ENCODE results near the gene GNAQ. TPM values are rescaled to one million over a fixed set of nuclear protein-coding genes. Genes with fewer than 3 reads are reported as not detected.

Gene GNAQ
- polyA plus RNA-seq, 2 of the 4 experiments (the other 2 are of a cell fraction), result 17.9 to 60.0 TPM

DNA sequence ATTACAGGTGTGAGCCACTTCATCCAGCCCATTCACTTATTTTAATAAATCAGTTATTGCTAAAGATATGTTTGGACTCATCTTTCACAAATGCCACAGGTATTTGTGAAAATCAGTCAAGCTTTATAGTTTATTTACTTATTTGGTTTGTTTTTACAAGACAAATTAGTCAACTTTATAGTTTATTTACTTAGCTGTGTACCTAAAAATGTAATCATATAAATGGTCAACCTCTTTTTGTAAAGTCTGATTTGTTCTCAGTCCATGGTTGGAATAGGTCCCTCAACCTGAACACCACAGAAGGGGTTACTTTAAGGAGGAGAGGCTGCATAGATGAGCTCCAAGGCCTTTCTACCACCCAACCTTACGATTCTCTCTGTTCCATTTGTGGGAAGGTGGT lies 80.2 kb downstream of the GNAQ start (continued):
- TF ChIP-seq ZC3H11A (IDR thresholded peaks at IDR 0.05), result no peak

DNA sequence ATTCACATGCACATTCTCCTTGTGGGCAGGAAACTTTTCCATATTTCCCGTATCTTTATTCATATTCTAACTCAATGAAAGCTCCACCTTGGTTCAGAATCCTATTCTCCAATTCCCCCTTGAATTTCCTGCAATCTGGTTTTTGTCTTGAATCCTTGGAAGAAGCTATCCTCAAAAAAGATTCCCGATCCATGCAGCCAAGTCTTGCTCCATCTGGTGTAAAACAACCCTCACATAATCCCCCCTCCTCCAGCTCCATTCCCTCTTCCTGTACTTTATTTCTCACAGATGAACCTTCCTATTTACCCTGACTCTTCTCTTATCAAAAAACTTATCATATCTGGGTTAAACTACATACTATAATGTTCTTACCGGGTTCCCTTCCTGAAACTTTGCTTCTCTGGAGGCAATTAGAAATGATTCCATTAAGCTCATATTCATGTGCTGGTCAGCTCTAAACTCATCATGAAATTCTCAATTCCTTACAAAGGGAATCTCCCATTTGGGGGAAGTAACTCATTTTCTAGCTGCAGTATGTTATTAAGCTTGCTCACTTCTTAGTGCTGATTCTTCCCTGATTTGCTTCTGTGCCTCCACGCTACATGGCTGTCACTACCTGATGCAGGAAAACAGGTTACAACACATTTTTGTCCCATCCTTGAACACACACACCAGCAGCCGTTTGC lies 81.7 kb downstream of the GNAQ start:
- H3K27ac ChIP-seq, result no peak overlapping the region
- H3K4me3 ChIP-seq, result no peak overlapping the region
- WGBS (ENCODE audit: missing lambda C conversion rate), result 97% methylated on average over 5 of the region's 5 CpGs
- no peak overlapping the region for H3K4me2 ChIP-seq
- CTCF ChIA-PET, result interaction anchor here (0.6 to 1.5 kb wide), 4 partner anchors 13 to 108 kb away, joined by 3 to 4 read pairs (median 3); no protein-coding TSS in a partner anchor
- POLR2A ChIA-PET, result no interaction called here
- H3K9me3 ChIP-seq, result no peaks in the 10 kb centered on the region
- TF ChIP-seq JUNB (IDR thresholded peaks at IDR 0.05), result no peak
- no peak for TF ChIP-seq SREBF2 (IDR thresholded peaks at IDR 0.05)
- no peak for TF ChIP-seq HDAC2 (IDR thresholded peaks at IDR 0.05)
- TF ChIP-seq EHF (CRISPR knock-in tag; IDR thresholded peaks at IDR 0.05), result no peak
- no peak for TF ChIP-seq RAD21 (conservative IDR thresholded peaks at IDR 0.05 in 1 of 2, IDR thresholded peaks at IDR 0.05 in 1 of 2)
- TF ChIP-seq NR3C1 (IDR thresholded peaks at IDR 0.05), result no peak
- TF ChIP-seq ZC3H11A (IDR thresholded peaks at IDR 0.05), result no peak
- TF ChIP-seq HEYL (CRISPR knock-in tag; IDR thresholded peaks at IDR 0.05), result no peak
- TF ChIP-seq MAFK (IDR thresholded peaks at IDR 0.05; ENCODE audit: partially characterized antibody), result no peak
- no peak for TF ChIP-seq FOXS1 (CRISPR knock-in tag; IDR thresholded peaks at IDR 0.05)
- no peak for TF ChIP-seq NFE2L2 (conservative IDR thresholded peaks at IDR 0.05; ENCODE audit: low read length)
- no peak for TF ChIP-seq CEBPB (IDR thresholded peaks at IDR 0.05)
- TF ChIP-seq JUN (IDR thresholded peaks at IDR 0.05), result no peak
- DNase-seq (ENCODE audit: low read depth in 1 of 2, low spot score in 1 of 2), result no peak
- H3K4me1 ChIP-seq, result peaks cover 50% of the 10 kb centered on the region
- no peak for FAIRE-seq
- ATAC-seq, result no peak

GRCh38 chr9:77947651-77948050 lies 84.0 kb downstream of the GNAQ start:
- Histone ChIP-seq H3K4me2 (no peak overlapping the region), H3K9me3 (no peaks in the 10 kb centered on the region), H3K4me1 (peaks cover 36% of the 10 kb centered on the region; the same call in 2 of the 3 replicates), H3K4me3 (no peak overlapping the region), H3K27ac (no peak overlapping the region)
- CTCF ChIA-PET, result interaction anchor here (1.5 kb wide), 1 partner anchor 88 kb away, joined by 3 read pairs; no protein-coding TSS in a partner anchor
- FAIRE-seq, result no peak
- POLR2A ChIA-PET, result no interaction called here
- TF ChIP-seq CHD2 (IDR thresholded peaks at IDR 0.05; ENCODE audit: low read length, partially characterized antibody), result no peak
- TF ChIP-seq, protein P1, sequence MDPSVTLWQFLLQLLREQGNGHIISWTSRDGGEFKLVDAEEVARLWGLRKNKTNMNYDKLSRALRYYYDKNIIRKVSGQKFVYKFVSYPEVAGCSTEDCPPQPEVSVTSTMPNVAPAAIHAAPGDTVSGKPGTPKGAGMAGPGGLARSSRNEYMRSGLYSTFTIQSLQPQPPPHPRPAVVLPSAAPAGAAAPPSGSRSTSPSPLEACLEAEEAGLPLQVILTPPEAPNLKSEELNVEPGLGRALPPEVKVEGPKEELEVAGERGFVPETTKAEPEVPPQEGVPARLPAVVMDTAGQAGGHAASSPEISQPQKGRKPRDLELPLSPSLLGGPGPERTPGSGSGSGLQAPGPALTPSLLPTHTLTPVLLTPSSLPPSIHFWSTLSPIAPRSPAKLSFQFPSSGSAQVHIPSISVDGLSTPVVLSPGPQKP (IDR thresholded peaks at IDR 0.05; ENCODE audit: low read depth, low read length), result no peak
- no peak for TF ChIP-seq MAFK (IDR thresholded peaks at IDR 0.05; ENCODE audit: partially characterized antibody)
- TF ChIP-seq POLR2AphosphoS2 (conservative IDR thresholded peaks at IDR 0.05; ENCODE audit: low read length), result no peak
- TF ChIP-seq RARB (CRISPR knock-in tag; IDR thresholded peaks at IDR 0.05), result no peak
- no peak for TF ChIP-seq HEYL (CRISPR knock-in tag; IDR thresholded peaks at IDR 0.05)
- TF ChIP-seq NPAS2 (CRISPR knock-in tag; IDR thresholded peaks at IDR 0.05; ENCODE audit: borderline replicate concordance), result no peak
- TF ChIP-seq BCL3 (IDR thresholded peaks at IDR 0.05), result no peak
- no peak for TF ChIP-seq CHD4 (IDR thresholded peaks at IDR 0.05; ENCODE audit: borderline replicate concordance)
- no peak for TF ChIP-seq CEBPB (IDR thresholded peaks at IDR 0.05)
- no peak; a peak in 1 of 6 replicates for ATAC-seq
- WGBS (ENCODE audit: missing lambda C conversion rate), result 93% methylated on average over 3 of the region's 3 CpGs
- DNase-seq (ENCODE audit: low read depth in 1 of 2, low spot score in 1 of 2), result no peak
